HepG2 (cell line): Measurements from ENCODE around the gene ABCA8. TPM values are rescaled to one million over a fixed set of nuclear protein-coding genes. Genes with fewer than 3 reads are reported as not detected.
A peak's percentile ranks its signal among the peaks of the same experiment; 100 is the strongest.

Source experiments
- ATAD3A ChIP-seq: sonication (generic); formaldehyde crosslinking; IDR thresholded peaks from 2 replicates; pipeline ENCODE4 v1.4.0; 2020; ENCODE audit warnings: missing genetic modification reagents
- ATF7-NPFF ChIP-seq: sonication (generic); formaldehyde crosslinking; IDR thresholded peaks from 2 replicates; pipeline ENCODE4 v1.8.1; 2023; ENCODE audit warnings: mild to moderate bottlenecking, low read depth, missing genetic modification reagents, moderate library complexity
- FOXA1 ChIP-seq, 2 experiments: fragments of 450-650 bp in 1 of 2; sonication (generic) in 1 of 2; formaldehyde crosslinking in 1 of 2; IDR thresholded peaks; 2 replicates each; pipeline versions ENCODE4 v1.4.0 to v1.6.1; 2016 to 2020; ENCODE audit warnings: missing genetic modification reagents in 1 of 2
- IKZF4 ChIP-seq: sonication (generic); formaldehyde crosslinking; IDR thresholded peaks from 2 replicates; pipeline ENCODE4 v1.5.1; 2020; ENCODE audit warnings: borderline replicate concordance, mild to moderate bottlenecking, low read depth, missing genetic modification reagents; ENCODE audit errors: not compliant biosample characterization
- KDM2A ChIP-seq: sonication (generic); formaldehyde crosslinking; IDR thresholded peaks from 2 replicates; pipeline ENCODE4 v1.4.0; 2020; ENCODE audit warnings: low read depth, missing genetic modification reagents, borderline replicate concordance
- KLF6 ChIP-seq: IDR thresholded peaks from 2 replicates; pipeline ENCODE4 v1.8.0; 2016; ENCODE audit warnings: missing biosample characterization, missing genetic modification reagents
- REXO4 ChIP-seq: sonication (generic); formaldehyde crosslinking; IDR thresholded peaks from 2 replicates; pipeline ENCODE4 v1.8.0; 2022; ENCODE audit warnings: missing genetic modification reagents, mild to moderate bottlenecking, borderline replicate concordance
- TARDBP ChIP-seq: sonication (generic); formaldehyde crosslinking; IDR thresholded peaks from 2 replicates; pipeline ENCODE4 v1.8.0; 2022; ENCODE audit warnings: mild to moderate bottlenecking, missing genetic modification reagents
- TCF7 ChIP-seq: sonication (generic); IDR thresholded peaks from 2 replicates; pipeline ENCODE4 v1.6.1; 2016; ENCODE audit warnings: antibody characterized with exemption, low read depth
- ZBTB42 ChIP-seq: sonication (generic); formaldehyde crosslinking; IDR thresholded peaks from 2 replicates; pipeline ENCODE4 v1.5.0; 2020; ENCODE audit warnings: mild to moderate bottlenecking, missing genetic modification reagents
- ZBTB7B ChIP-seq: sonication (generic); formaldehyde crosslinking; IDR thresholded peaks from 2 replicates; pipeline ENCODE4 v1.4.0; 2020; ENCODE audit warnings: missing genetic modification reagents
- ZFY ChIP-seq: sonication (generic); formaldehyde crosslinking; IDR thresholded peaks from 2 replicates; pipeline ENCODE4 v1.4.0; 2020; ENCODE audit warnings: missing genetic modification reagents
- ZIK1 ChIP-seq: sonication (generic); formaldehyde crosslinking; IDR thresholded peaks from 2 replicates; pipeline ENCODE4 v1.5.0; 2020; ENCODE audit warnings: mild to moderate bottlenecking, low read depth, missing genetic modification reagents, borderline replicate concordance
- ZNF17 ChIP-seq: sonication (generic); formaldehyde crosslinking; IDR thresholded peaks from 2 replicates; pipeline ENCODE4 v1.5.0; 2020; ENCODE audit warnings: mild to moderate bottlenecking, missing genetic modification reagents
- ZNF34 ChIP-seq: sonication (generic); formaldehyde crosslinking; IDR thresholded peaks from 2 replicates; pipeline ENCODE4 v1.4.0; 2020; ENCODE audit warnings: mild to moderate bottlenecking, missing genetic modification reagents, borderline replicate concordance
- ZNF563 ChIP-seq: sonication (generic); formaldehyde crosslinking; IDR thresholded peaks from 2 replicates; pipeline ENCODE4 v1.8.0; 2022; ENCODE audit warnings: mild to moderate bottlenecking, moderate library complexity, missing genetic modification reagents
- ZNF570 ChIP-seq: sonication (generic); formaldehyde crosslinking; IDR thresholded peaks from 2 replicates; pipeline ENCODE4 v1.4.0; 2020; ENCODE audit warnings: mild to moderate bottlenecking, missing genetic modification reagents, borderline replicate concordance
- ZNF644 ChIP-seq: IDR thresholded peaks from 2 replicates; pipeline ENCODE4 v1.6.1; 2016; ENCODE audit warnings: low read depth
- polyA plus RNA-seq, 8 experiments: library from polyadenylated mRNA; depleted of rRNA in 3 of 8; stranded (reverse) in 7 of 8; unstranded in 1 of 8; fragments of >200 nt; fragmentation: Illumina TruSeq in 4 of 8; extraction: Trizol in 4 of 8; gene quantifications; 2 replicates each; pipeline versions ENCODE4 v1.2.1 to v1.2.3, GENCODE V29; 2011 to 2016; ENCODE audit warnings: low read depth in 4 of 8, missing spikeins in 1 of 8, mixed read lengths in 1 of 8; ENCODE audit not compliant: insufficient read depth in 1 of 8
- total RNA-seq, 5 experiments: library from RNA; depleted of rRNA; stranded (reverse); fragments of >200 nt; fragmentation: Illumina TruSeq; extraction: Trizol; gene quantifications; 2 replicates each; pipeline ENCODE4 v1.2.3, GENCODE V29; 2016; ENCODE audit warnings: low read depth in 1 of 5
- TF ChIP-seq, protein P1 (sequence below): sonication (generic); formaldehyde crosslinking; IDR thresholded peaks from 2 replicates; pipeline ENCODE4 v1.8.0; 2022; ENCODE audit warnings: mild to moderate bottlenecking, missing genetic modification reagents
- TF ChIP-seq, protein P2 (sequence below): sonication (generic); formaldehyde crosslinking; IDR thresholded peaks from 2 replicates; pipeline ENCODE4 v1.9.0; 2021; ENCODE audit warnings: missing genetic modification reagents, borderline replicate concordance
- TF ChIP-seq, protein P3 (sequence below): sonication (generic); formaldehyde crosslinking; IDR thresholded peaks from 2 replicates; pipeline ENCODE4 v1.8.1; 2023; ENCODE audit warnings: mild to moderate bottlenecking, missing genetic modification reagents
- TF ChIP-seq, protein P4 (sequence below): sonication (generic); formaldehyde crosslinking; IDR thresholded peaks from 2 replicates; pipeline ENCODE4 v1.4.0; 2020; ENCODE audit warnings: missing genetic modification reagents

The ABCA8 gene
- total and polyA plus RNA-seq, 2 of the 13 experiments (the other 11 are each of a cell fraction or from before 2014, with no cell fraction given), result 0.05 to 0.18 TPM

DNA sequence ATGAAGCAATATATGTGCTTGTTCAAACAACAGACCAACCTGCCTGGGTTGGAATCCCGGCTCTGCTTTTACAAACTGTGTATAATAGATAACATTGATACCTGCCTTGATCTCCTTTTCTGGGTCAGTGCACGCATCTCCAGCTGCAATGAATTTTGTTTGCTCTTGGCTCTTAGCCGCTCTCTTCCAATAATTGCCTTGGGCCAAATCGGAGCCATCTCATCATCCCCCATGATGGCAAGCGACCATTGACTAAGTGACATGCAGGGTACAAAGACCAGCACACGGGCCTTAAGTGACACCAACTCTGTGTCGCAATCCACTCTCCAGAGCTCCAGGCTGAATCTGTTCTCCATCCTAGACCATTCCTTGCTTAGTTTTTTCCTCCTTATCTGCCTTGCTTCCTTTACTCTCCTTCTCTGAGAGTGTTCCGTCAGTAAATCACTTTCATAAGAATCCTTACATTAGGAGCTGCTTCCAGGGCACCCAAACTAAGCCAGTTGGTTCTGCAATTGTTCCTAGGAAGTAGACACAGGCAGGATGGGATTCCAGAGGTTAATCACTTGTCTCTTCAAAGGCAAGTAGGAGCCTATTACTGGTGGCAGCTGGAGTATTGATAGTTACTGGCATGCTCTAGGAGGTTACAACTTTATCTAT, 134.2 kb downstream of the ABCA8 start (continued):
- TF ChIP-seq IKZF4 (peak; percentile 57), KLF6 (no peak), KDM2A (CRISPR knock-in tag) (peak; percentile 70), ZNF570 (CRISPR knock-in tag) (no peak), ZBTB7B (CRISPR knock-in tag) (peak; percentile 94), TCF7 (peak; percentile 84), ATAD3A (CRISPR knock-in tag) (no peak), REXO4 (no peak), ZNF17 (CRISPR knock-in tag) (no peak), ATF7-NPFF (0 out of 2 replicates have a peak, but pooled peaks have one; percentile 55), ZFY (CRISPR knock-in tag) (peak; percentile 54; the same call in 1 of the 2 replicates), TARDBP (CRISPR knock-in tag) (no peak; the same call in 1 of the 2 replicates), ZBTB42 (CRISPR knock-in tag) (no peak; the same call in 1 of the 2 replicates), FOXA1 (IDR thresholded peaks at IDR 0.05) (0 out of 2 replicates have a peak, but pooled peaks have one; percentile 2), FOXA1 (CRISPR knock-in tag; IDR thresholded peaks at IDR 0.05) (peak; percentile 58), ZNF563 (0 out of 2 replicates have a peak, but pooled peaks have one; percentile 23), ZNF34 (0 out of 2 replicates have a peak, but pooled peaks have one; percentile 59), ZNF644 (CRISPR knock-in tag) (peak; percentile 100), ZIK1 (CRISPR knock-in tag) (no peak)
- TF ChIP-seq, protein P1, sequence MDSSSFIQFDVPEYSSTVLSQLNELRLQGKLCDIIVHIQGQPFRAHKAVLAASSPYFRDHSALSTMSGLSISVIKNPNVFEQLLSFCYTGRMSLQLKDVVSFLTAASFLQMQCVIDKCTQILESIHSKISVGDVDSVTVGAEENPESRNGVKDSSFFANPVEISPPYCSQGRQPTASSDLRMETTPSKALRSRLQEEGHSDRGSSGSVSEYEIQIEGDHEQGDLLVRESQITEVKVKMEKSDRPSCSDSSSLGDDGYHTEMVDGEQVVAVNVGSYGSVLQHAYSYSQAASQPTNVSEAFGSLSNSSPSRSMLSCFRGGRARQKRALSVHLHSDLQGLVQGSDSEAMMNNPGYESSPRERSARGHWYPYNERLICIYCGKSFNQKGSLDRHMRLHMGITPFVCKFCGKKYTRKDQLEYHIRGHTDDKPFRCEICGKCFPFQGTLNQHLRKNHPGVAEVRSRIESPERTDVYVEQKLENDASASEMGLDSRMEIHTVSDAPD (CRISPR knock-in tag), result no peak; the same call in 1 of the 2 replicates
- TF ChIP-seq, protein P2, sequence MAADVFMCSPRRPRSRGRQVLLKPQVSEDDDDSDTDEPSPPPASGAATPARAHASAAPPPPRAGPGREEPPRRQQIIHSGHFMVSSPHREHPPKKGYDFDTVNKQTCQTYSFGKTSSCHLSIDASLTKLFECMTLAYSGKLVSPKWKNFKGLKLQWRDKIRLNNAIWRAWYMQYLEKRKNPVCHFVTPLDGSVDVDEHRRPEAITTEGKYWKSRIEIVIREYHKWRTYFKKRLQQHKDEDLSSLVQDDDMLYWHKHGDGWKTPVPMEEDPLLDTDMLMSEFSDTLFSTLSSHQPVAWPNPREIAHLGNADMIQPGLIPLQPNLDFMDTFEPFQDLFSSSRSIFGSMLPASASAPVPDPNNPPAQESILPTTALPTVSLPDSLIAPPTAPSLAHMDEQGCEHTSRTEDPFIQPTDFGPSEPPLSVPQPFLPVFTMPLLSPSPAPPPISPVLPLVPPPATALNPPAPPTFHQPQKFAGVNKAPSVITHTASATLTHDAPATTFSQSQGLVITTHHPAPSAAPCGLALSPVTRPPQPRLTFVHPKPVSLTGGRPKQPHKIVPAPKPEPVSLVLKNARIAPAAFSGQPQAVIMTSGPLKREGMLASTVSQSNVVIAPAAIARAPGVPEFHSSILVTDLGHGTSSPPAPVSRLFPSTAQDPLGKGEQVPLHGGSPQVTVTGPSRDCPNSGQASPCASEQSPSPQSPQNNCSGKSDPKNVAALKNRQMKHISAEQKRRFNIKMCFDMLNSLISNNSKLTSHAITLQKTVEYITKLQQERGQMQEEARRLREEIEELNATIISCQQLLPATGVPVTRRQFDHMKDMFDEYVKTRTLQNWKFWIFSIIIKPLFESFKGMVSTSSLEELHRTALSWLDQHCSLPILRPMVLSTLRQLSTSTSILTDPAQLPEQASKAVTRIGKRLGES, result peak; percentile 83
- TF ChIP-seq, protein P3, sequence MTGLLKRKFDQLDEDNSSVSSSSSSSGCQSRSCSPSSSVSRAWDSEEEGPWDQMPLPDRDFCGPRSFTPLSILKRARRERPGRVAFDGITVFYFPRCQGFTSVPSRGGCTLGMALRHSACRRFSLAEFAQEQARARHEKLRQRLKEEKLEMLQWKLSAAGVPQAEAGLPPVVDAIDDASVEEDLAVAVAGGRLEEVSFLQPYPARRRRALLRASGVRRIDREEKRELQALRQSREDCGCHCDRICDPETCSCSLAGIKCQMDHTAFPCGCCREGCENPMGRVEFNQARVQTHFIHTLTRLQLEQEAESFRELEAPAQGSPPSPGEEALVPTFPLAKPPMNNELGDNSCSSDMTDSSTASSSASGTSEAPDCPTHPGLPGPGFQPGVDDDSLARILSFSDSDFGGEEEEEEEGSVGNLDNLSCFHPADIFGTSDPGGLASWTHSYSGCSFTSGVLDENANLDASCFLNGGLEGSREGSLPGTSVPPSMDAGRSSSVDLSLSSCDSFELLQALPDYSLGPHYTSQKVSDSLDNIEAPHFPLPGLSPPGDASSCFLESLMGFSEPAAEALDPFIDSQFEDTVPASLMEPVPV (CRISPR knock-in tag), result no peak
- TF ChIP-seq, protein P4, sequence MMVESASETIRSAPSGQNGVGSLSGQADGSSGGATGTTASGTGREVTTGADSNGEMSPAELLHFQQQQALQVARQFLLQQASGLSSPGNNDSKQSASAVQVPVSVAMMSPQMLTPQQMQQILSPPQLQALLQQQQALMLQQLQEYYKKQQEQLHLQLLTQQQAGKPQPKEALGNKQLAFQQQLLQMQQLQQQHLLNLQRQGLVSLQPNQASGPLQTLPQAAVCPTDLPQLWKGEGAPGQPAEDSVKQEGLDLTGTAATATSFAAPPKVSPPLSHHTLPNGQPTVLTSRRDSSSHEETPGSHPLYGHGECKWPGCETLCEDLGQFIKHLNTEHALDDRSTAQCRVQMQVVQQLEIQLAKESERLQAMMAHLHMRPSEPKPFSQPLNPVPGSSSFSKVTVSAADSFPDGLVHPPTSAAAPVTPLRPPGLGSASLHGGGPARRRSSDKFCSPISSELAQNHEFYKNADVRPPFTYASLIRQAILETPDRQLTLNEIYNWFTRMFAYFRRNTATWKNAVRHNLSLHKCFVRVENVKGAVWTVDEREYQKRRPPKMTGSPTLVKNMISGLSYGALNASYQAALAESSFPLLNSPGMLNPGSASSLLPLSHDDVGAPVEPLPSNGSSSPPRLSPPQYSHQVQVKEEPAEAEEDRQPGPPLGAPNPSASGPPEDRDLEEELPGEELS (CRISPR knock-in tag), result peak; percentile 71
